ENCODE measurements around the gene JAG2. TPM values are rescaled to one million over a fixed set of nuclear protein-coding genes. Genes with fewer than 3 reads are reported as not detected.

The JAG2 gene
- total RNA-seq, 1 experiment from 2014 or later = 85.9 TPM

DNA sequence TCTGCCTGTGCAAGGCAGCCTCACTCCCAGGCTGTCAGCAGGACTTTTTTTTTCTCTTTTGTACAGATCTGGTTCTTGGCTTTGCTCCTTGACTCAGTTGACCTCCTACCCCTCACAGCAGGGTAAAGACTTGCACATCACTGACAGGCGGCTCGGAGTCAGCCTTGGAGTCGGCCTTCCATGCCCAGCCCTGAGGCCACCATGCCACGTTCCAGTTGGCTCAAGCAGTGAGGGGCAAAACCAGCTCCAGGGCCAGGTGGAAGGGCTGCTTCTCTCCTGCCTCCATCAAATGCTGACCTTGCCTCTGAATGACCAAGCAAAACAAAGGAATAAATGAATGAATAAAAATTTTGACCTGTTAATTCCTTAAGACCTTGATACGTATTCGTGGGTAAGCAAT is 27.6 kb downstream of the JAG2 start:
- H2AFZ ChIP-seq (ENCODE audit: low read depth, low read length, poor library complexity, severe bottlenecking) = no peak overlapping the region
- intact Hi-C loops (cut with micrococcal nuclease) = no loop called here
- no peaks in the 10 kb centered on the region for H4K20me1 ChIP-seq (ENCODE audit: insufficient read depth)
- ATAC-seq (no peak), DNase-seq (ENCODE audit: low read depth, low spot score) (no peak)
- no peak overlapping the region for H3K27ac ChIP-seq (ENCODE audit: low read depth, low read length)
- H3K4me2 ChIP-seq (ENCODE audit: low read length) = no peak overlapping the region
- H3K27me3 ChIP-seq (ENCODE audit: insufficient read depth, low read length) = no peaks in the 10 kb centered on the region
- TF ChIP-seq EZH2 (IDR thresholded peaks at IDR 0.05) (no peak), EZH2phosphoT487 (IDR thresholded peaks at IDR 0.05; ENCODE audit: borderline replicate concordance) (no peak), POLR2A (IDR thresholded peaks at IDR 0.05; ENCODE audit: borderline replicate concordance, extremely low read depth, insufficient read depth, insufficient read length) (no peak), ELF1 (IDR thresholded peaks at IDR 0.05; ENCODE audit: borderline replicate concordance, low read depth) (no peak), TCF7L2 (IDR thresholded peaks at IDR 0.05; ENCODE audit: borderline replicate concordance, extremely low read depth, insufficient read depth, insufficient read length) (no peak), YY1 (IDR thresholded peaks at IDR 0.05; ENCODE audit: extremely low read depth, insufficient replicate concordance, low read depth, low read length) (no peak), SIN3A (IDR thresholded peaks at IDR 0.05; ENCODE audit: low read depth) (no peak), SP1 (IDR thresholded peaks at IDR 0.05; ENCODE audit: low read depth) (no peak), CEBPB (IDR thresholded peaks at IDR 0.05; ENCODE audit: low read depth) (no peak), MAX (IDR thresholded peaks at IDR 0.05) (no peak), ZBTB33 (IDR thresholded peaks at IDR 0.05; ENCODE audit: extremely low read depth, insufficient replicate concordance, low read length) (no peak), ZNF274 (IDR thresholded peaks at IDR 0.05; ENCODE audit: low read depth, low read length) (no peak)
- TF ChIP-seq, protein P1, sequence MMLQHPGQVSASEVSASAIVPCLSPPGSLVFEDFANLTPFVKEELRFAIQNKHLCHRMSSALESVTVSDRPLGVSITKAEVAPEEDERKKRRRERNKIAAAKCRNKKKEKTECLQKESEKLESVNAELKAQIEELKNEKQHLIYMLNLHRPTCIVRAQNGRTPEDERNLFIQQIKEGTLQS (IDR thresholded peaks at IDR 0.05) = no peak
- ChIA-PET CTCF (no interaction called here), RAD21 (ENCODE audit: low non-redundant PET in 1 of 2, low total read pairs in 2 of 2, uncharacterized antibody in 2 of 2, unreplicated experiment in 2 of 2) (no interaction called here), POLR2A (no interaction called here)
- no peak overlapping the region for H3K4me3 ChIP-seq (replicated peaks in 1 of 2; ENCODE audit: low read depth in 1 of 2, low read length in 2 of 2)
- no peaks in the 10 kb centered on the region for H3K9me3 ChIP-seq (ENCODE audit: control insufficient read depth in 1 of 2, insufficient read depth in 1 of 2, low read depth in 1 of 2, low read length in 2 of 2)
- no TSS peak for BruUV-seq (replicated peaks)
- no peak overlapping the region for H3K9ac ChIP-seq (ENCODE audit: low read length)
- no peaks in the 10 kb centered on the region for H3K9me2 ChIP-seq (ENCODE audit: insufficient read depth)
- no peaks in the 10 kb centered on the region for H3K79me2 ChIP-seq (ENCODE audit: insufficient read depth, low read length)
- H3K36me3 ChIP-seq (ENCODE audit: control insufficient read depth in 1 of 2, insufficient read depth in 2 of 2, low read length in 2 of 2) = peaks cover 2 to 25% of the 10 kb centered on the region in 2 experiments; a peak in 3 of 4 replicates
- no peaks in the 10 kb centered on the region for H3K4me1 ChIP-seq (ENCODE audit: control insufficient read depth in 1 of 2, insufficient read depth in 2 of 2, low read length in 2 of 2)
